Left renal cortex interstitium (tissue), 4 donors: ENCODE results near the gene CNTN1. TPM values are rescaled to one million over a fixed set of nuclear protein-coding genes. Genes with fewer than 3 reads are reported as not detected.

ENCODE experiments used
- DNase-seq, 4 donors: peaks; one replicate each; pipeline ENCODE4 v3.0.0-alpha.2; 2013; ENCODE audit warnings: low read depth in 4 of 4, low spot score in 2 of 4, missing footprints in 1 of 4
- polyA plus RNA-seq, 4 donors: library from polyadenylated mRNA; unstranded; fragments of 120-200 nt; gene quantifications; one replicate each; pipeline ENCODE4 v1.2.1, GENCODE V29; 2013; ENCODE audit not compliant: insufficient read length in 4 of 4

The CNTN1 gene
- polyA plus RNA-seq, 4 donors: 29.4 to 68.1 (median 50.4) TPM

GRCh38 chr12:41092115-41092514 lies 399.9 kb downstream of the CNTN1 start:
- no peak for DNase-seq

GRCh38 chr12:41096797-41097196 lies 404.6 kb downstream of the CNTN1 start:
- no peak for DNase-seq

DNA sequence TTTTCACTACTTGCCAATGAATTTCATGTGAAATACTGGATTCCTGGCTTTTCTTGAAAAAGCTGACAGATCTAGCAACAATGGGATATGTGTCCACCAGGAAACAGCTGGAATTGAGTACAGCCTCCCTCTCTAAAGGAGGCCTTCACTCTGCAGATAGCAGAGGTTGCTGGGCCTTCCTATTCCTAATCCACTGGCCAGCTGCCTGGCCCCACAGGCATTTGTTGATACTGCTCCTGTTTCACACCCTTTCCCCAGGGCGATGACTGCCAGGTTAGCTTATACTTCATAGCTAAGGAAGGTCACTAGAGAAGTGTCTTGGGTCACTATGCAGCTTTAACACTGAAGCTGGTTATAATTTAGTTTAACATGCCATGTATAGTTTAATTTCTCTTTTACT lies 408.3 kb downstream of the CNTN1 start:
- no peak for DNase-seq

DNA sequence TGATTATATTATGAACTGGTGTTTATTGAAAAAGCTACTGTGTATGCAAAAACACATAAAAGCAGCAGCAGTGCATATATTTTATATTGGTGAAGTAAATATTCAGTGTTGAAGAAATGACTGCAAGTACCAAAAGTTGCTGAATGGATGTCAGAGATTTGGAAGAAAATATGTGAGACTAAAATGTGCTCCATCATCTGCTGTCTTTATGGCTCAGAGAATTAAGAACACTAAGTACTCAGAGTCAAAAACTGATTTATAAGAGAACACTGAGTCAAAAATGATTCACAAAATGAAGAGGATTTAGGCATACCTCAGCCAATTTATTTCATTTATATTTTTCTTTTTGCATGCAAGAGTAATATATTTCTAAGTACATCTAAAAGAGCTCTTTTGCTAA lies 409.6 kb downstream of the CNTN1 start:
- no peak for DNase-seq

- DNase-seq: no peak
Observed at GRCh38 chr12:41103614-41104013, 411.4 kb downstream of the CNTN1 start.

DNA sequence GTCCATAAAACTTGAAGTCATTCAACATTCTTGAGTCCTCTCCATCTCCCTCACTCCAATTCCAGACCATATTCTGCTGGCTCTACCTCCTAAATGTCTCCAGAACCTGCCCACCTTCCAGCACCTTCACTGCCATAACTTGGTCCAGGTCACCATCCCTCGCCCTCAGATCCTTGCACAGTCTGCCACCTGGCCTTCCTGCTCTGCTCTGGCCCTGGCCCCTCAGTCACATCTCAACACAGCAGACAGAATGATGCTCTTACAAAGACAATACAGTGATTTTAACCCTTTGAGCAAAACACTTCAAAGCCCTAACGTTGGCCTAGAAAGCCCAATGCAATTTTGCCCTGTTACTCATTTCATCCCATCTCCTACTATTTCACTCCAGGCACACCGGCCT lies 414.1 kb downstream of the CNTN1 start:
- DNase-seq: no peak

DNA sequence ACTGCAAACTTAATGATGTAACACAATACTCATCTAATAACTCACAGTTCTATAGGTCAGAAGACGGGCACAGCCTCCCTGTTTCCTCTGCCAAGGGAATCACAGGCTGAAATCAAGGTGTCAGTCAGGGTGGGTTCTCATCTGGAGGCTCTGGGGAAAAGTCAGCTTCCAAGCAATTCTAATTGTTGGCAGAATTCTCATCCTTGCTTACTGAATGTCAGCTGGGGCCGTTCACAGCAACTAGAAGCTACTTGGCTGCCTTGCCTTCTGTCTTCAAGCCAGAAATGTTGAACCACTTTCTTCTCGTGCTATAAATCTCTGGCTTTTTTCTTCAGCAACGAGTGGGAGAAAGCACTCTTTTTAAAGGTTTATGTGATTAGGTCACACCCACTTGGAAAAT lies 415.8 kb downstream of the CNTN1 start:
- peak in 1 of 4 donors; percentile 29 for DNase-seq

- no peak for DNase-seq
Observed at GRCh38 chr12:41112903-41113302, 420.7 kb downstream of the CNTN1 start.

DNA sequence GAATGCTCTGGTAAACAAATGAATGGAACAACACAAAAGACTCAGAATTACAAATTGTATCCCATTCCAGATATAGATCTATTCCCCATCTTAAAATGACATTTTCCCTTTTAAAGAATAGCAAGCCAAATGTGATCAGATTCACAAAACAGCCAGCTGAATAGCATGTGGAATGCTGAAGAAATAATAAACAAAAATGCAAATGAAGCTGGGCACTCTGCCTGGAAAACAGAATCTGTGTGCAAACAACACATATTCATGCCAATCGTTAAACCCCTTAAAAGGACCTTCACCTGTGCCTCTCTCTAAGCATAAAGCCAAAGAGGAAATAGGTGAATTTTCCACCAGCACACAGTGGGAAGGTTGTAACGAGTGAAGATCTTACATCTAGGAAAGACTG lies 428.0 kb downstream of the CNTN1 start:
- DNase-seq: no peak

DNA sequence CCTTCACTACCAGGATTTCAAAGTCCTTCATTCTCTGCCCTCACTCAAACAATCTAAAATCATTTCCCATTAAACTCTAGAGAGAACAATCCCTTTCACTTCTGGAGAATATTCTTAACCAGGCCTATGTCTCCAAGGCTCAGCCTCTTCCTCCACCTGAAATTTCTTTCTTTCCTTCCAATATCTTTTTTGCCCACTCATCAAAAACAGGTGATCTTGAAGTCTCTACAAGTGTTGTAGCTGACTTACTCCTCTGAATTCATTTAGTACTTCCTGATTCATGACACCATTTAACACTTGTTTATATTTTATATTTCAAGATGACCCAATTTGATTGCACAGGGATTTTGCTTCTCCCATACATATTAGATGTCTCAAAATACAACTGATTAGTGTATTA lies 429.1 kb downstream of the CNTN1 start:
- DNase-seq: no peak
